K562 (cell line): ENCODE data around the gene DLX4. TPM values are rescaled to one million over a fixed set of nuclear protein-coding genes. Genes with fewer than 3 reads are reported as not detected.

Experiments
- ATF1 ChIP-seq, 2 experiments: fragments of 450-650 bp in 1 of 2; IDR thresholded peaks; 2 replicates each; pipeline ENCODE4 v1.6.1; 2016; ENCODE audit warnings: missing compliant biosample characterization in 1 of 2, missing genetic modification characterization in 1 of 2
- CCNT2 ChIP-seq: IDR thresholded peaks from 2 replicates; pipeline ENCODE4 v1.6.1; 2011; ENCODE audit warnings: borderline replicate concordance, low read depth, mild to moderate bottlenecking, moderate library complexity, mixed read lengths, low read length; ENCODE audit not compliant: insufficient read length; ENCODE audit errors: extremely low read depth
- CHD1 ChIP-seq: fragments of 200-600 bp; sonication (generic); IDR thresholded peaks from one replicate; pipeline ENCODE4 v1.6.1; 2012; ENCODE audit warnings: mild to moderate bottlenecking, moderate library complexity, low read length, inconsistent platforms
- CREBBP ChIP-seq: IDR thresholded peaks from one replicate; pipeline ENCODE4 v1.6.1; 2012; ENCODE audit warnings: low read depth, mild to moderate bottlenecking, control low read depth, inconsistent platforms, low read length
- FOXK1 ChIP-seq: sonication (generic); formaldehyde crosslinking; IDR thresholded peaks from 2 replicates; pipeline ENCODE4 v1.8.0; 2022; ENCODE audit warnings: missing genetic modification reagents, mild to moderate bottlenecking, borderline replicate concordance
- GATA2 ChIP-seq: sonication (generic); formaldehyde crosslinking; IDR thresholded peaks from 2 replicates; pipeline ENCODE4 v1.4.0; 2020; ENCODE audit warnings: mild to moderate bottlenecking, missing genetic modification reagents
- GTF2A2 ChIP-seq: IDR thresholded peaks from 2 replicates; pipeline ENCODE4 v1.6.1; 2016; ENCODE audit warnings: mild to moderate bottlenecking, missing genetic modification characterization, missing compliant biosample characterization
- GTF2B ChIP-seq: IDR thresholded peaks from 2 replicates; pipeline ENCODE4 v1.6.1; 2011; ENCODE audit not compliant: insufficient read length; ENCODE audit errors: extremely low read depth
- L3MBTL2 ChIP-seq: fragments of 450-650 bp; IDR thresholded peaks from 2 replicates; pipeline ENCODE4 v1.6.1; 2016; ENCODE audit warnings: mild to moderate bottlenecking, moderate library complexity
- NR1H2 ChIP-seq: sonication (generic); formaldehyde crosslinking; IDR thresholded peaks from 2 replicates; pipeline ENCODE4 v1.4.0; 2020; ENCODE audit warnings: mild to moderate bottlenecking, missing genetic modification reagents
- PCBP1 ChIP-seq: fragments of 200-400 bp; formaldehyde crosslinking; IDR thresholded peaks from 2 replicates; pipeline ENCODE4 v1.6.1; 2018; ENCODE audit warnings: mild to moderate bottlenecking, low read depth, low read length; ENCODE audit not compliant: poor library complexity, severe bottlenecking
- PHF8 ChIP-seq: fragments of 200-600 bp; sonication (generic); IDR thresholded peaks from 2 replicates; pipeline ENCODE4 v1.6.1; 2012; ENCODE audit warnings: mixed run types, mild to moderate bottlenecking, inconsistent platforms, low read length, moderate library complexity, borderline replicate concordance
- SMARCE1 ChIP-seq: fragments of 450-650 bp; IDR thresholded peaks from 2 replicates; pipeline ENCODE4 v1.7.1; 2016; ENCODE audit warnings: mild to moderate bottlenecking
- TAF7 ChIP-seq: fragments of 450-650 bp; IDR thresholded peaks from 2 replicates; pipeline ENCODE4 v1.6.1; 2016; ENCODE audit warnings: missing genetic modification characterization, missing compliant biosample characterization
- TAL1 ChIP-seq: fragments of 450-650 bp; IDR thresholded peaks from 2 replicates; pipeline ENCODE4 v1.6.1; 2016; ENCODE audit warnings: mild to moderate bottlenecking
- TEAD1 ChIP-seq, 2 experiments: fragments of 450-650 bp in 1 of 2; sonication (generic) in 1 of 2; formaldehyde crosslinking; IDR thresholded peaks; 2 replicates each; pipeline versions ENCODE4 v1.4.0 to v1.8.0; 2020 to 2022; ENCODE audit warnings: mild to moderate bottlenecking in 2 of 2, missing genetic modification reagents in 1 of 2
- TEAD4 ChIP-seq, 2 experiments: sonication (generic) in 1 of 2; formaldehyde crosslinking in 1 of 2; IDR thresholded peaks; 2 replicates each; pipeline versions ENCODE4 v1.6.1 to v1.8.0; 2012 to 2022; ENCODE audit warnings: borderline replicate concordance in 1 of 2, inconsistent platforms in 1 of 2, low read length in 1 of 2, mild to moderate bottlenecking in 1 of 2, missing genetic modification reagents in 1 of 2
- TFAM ChIP-seq: fragments of 250-450 bp; sonication (Bioruptor Pico); conservative IDR thresholded peaks from 2 replicates; pipeline ENCODE4 v1.5.0; 2021; ENCODE audit warnings: mild to moderate bottlenecking, moderate library complexity
- U2AF2 ChIP-seq: fragments of 200-400 bp; formaldehyde crosslinking; optimal IDR thresholded peaks from 2 replicates; pipeline ENCODE3; 2017; ENCODE audit warnings: low read depth, mild to moderate bottlenecking, low read length
- ZBED1 ChIP-seq: IDR thresholded peaks from 2 replicates; pipeline ENCODE4 v1.6.1; 2014
- ZC3H11A ChIP-seq: IDR thresholded peaks from 2 replicates; pipeline ENCODE4 v1.6.1; 2012; ENCODE audit warnings: low read depth, low read length, improper control_type of control experiment
- ZNF699 ChIP-seq: fragments of 250-450 bp; sonication (Bioruptor Pico); IDR thresholded peaks from 2 replicates; pipeline ENCODE4 v1.8.0; 2021; ENCODE audit warnings: mild to moderate bottlenecking, moderate library complexity; ENCODE audit not compliant: insufficient replicate concordance
- polyA plus RNA-seq, 8 experiments: library from polyadenylated mRNA; depleted of rRNA in 4 of 8; stranded (reverse) in 5 of 8; unstranded in 3 of 8; fragments of >200 nt; fragmentation: Nextera tagmentation in 2 of 8; fragmentation: Illumina TruSeq in 1 of 8; extraction: Ambion mirVana in 2 of 8; extraction: Trizol in 1 of 8; gene quantifications; 2 replicates each; pipeline versions ENCODE4 v1.2.1 to v1.2.3, GENCODE V29; 2011 to 2014; ENCODE audit warnings: inconsistent platforms in 1 of 8, missing spikeins in 1 of 8
- total RNA-seq, 7 experiments: library from RNA; depleted of rRNA in 6 of 7; stranded (reverse); fragments of >200 nt in 6 of 7; fragmentation: Illumina TruSeq in 2 of 7; extraction: Trizol in 2 of 7; gene quantifications; 2 replicates each; pipeline versions ENCODE4 v1.2.1 to v1.2.3, GENCODE V29; 2011 to 2021; ENCODE audit warnings: low replicate concordance in 1 of 7
- TF ChIP-seq, protein P1 (sequence below): fragments of 450-650 bp; IDR thresholded peaks from 2 replicates; pipeline ENCODE4 v1.6.1; 2018; ENCODE audit not compliant: partially characterized antibody
- TF ChIP-seq, protein P2 (sequence below): sonication (generic); formaldehyde crosslinking; IDR thresholded peaks from 2 replicates; pipeline ENCODE4 v1.5.0; 2020; ENCODE audit warnings: missing genetic modification reagents

DLX4 gene
- total and polyA plus RNA-seq, 9 of the 15 experiments (the other 6 are each of a cell fraction or from before 2014, with no cell fraction given): 0.15 to 2.2 (median 0.58) TPM

DNA sequence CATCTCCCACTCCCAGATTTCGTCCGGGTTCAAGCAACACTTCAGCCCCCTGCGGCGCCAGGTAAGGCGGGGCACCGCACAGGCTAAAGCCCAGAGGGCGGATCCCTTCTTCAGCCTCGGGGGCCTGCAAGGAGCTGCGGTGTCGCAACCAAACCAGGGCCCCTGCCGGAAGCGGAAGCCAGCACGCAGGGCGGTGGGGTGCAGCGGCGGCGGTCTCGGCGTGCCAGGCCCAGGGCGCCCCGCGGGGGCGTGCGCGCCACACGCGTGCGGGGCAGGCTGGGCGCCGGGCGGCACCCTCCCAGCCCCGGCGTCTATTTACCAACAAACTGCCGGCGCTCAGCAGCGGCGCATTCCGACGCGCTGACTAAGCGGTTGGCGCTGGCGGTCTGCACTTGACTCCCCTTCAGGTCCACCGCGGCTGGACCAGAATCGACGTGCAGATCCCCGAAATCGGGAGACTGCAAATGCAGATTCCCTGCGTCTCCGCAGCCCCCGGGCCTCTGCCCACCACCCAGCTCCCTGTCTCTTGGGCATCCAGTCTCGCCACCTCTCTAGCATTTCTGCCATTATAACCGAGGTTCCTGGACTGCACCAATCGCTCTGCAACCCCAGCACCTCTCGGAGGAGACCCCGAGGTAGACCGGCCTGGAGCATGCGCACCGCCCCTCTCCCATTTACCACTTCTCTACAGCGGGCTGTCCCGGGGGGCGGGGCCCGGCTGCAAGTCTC is 421 bp upstream of the DLX4 start (continued):
- TF ChIP-seq, protein P1, sequence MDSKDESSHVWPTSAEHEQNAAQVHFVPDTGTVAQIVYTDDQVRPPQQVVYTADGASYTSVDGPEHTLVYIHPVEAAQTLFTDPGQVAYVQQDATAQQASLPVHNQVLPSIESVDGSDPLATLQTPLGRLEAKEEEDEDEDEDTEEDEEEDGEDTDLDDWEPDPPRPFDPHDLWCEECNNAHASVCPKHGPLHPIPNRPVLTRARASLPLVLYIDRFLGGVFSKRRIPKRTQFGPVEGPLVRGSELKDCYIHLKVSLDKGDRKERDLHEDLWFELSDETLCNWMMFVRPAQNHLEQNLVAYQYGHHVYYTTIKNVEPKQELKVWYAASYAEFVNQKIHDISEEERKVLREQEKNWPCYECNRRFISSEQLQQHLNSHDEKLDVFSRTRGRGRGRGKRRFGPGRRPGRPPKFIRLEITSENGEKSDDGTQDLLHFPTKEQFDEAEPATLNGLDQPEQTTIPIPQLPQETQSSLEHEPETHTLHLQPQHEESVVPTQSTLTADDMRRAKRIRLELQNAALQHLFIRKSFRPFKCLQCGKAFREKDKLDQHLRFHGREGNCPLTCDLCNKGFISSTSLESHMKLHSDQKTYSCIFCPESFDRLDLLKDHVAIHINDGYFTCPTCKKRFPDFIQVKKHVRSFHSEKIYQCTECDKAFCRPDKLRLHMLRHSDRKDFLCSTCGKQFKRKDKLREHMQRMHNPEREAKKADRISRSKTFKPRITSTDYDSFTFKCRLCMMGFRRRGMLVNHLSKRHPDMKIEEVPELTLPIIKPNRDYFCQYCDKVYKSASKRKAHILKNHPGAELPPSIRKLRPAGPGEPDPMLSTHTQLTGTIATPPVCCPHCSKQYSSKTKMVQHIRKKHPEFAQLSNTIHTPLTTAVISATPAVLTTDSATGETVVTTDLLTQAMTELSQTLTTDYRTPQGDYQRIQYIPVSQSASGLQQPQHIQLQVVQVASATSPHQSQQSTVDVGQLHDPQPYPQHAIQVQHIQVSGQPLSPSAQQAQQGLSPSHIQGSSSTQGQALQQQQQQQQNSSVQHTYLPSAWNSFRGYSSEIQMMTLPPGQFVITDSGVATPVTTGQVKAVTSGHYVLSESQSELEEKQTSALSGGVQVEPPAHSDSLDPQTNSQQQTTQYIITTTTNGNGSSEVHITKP: no peak
- no peak for TF ChIP-seq CREBBP
- peak; percentile 40 for TF ChIP-seq CHD1
- peak; percentile 54 for TF ChIP-seq CCNT2
- no peak for TF ChIP-seq FOXK1 (CRISPR knock-in tag)
- no peak for TF ChIP-seq GTF2B
- peak; percentile 48; the same call in 1 of the 2 replicates for TF ChIP-seq L3MBTL2
- no peak for TF ChIP-seq ZBED1
- TF ChIP-seq PHF8: peak; percentile 49; the same call in 1 of the 2 replicates
- no peak for TF ChIP-seq ZNF699 (CRISPR knock-in tag)
- no peak for TF ChIP-seq ZC3H11A
- TF ChIP-seq ATF1 (CRISPR knock-in tag; IDR thresholded peaks at IDR 0.05): no peak
- TF ChIP-seq ATF1 (tag; IDR thresholded peaks at IDR 0.05): peak; percentile 63; the same call in 1 of the 2 replicates
- no peak for TF ChIP-seq PCBP1
- 0 out of 2 replicates have a peak, but pooled peaks have one; percentile 32 for TF ChIP-seq TEAD4 (IDR thresholded peaks at IDR 0.05; ENCODE audit: low read length)
- no peak for TF ChIP-seq TEAD4 (CRISPR knock-in tag; IDR thresholded peaks at IDR 0.05; ENCODE audit: borderline replicate concordance)
- 0 out of 2 replicates have a peak, but pooled peaks have one; percentile 29 for TF ChIP-seq SMARCE1
- no peak for TF ChIP-seq TAF7 (tag)
- no peak for TF ChIP-seq TAL1
- TF ChIP-seq U2AF2: no peak
- no peak for TF ChIP-seq GTF2A2 (tag)
- no peak for TF ChIP-seq TFAM (CRISPR knock-in tag)
- TF ChIP-seq, protein P2, sequence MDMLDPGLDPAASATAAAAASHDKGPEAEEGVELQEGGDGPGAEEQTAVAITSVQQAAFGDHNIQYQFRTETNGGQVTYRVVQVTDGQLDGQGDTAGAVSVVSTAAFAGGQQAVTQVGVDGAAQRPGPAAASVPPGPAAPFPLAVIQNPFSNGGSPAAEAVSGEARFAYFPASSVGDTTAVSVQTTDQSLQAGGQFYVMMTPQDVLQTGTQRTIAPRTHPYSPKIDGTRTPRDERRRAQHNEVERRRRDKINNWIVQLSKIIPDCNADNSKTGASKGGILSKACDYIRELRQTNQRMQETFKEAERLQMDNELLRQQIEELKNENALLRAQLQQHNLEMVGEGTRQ: no peak
- peak in 1 of 2 experiments; percentile 70; a peak in 1 of 4 replicates for TF ChIP-seq TEAD1 (CRISPR knock-in tag; IDR thresholded peaks at IDR 0.05)
- TF ChIP-seq NR1H2 (CRISPR knock-in tag): no peak
- TF ChIP-seq GATA2: no peak
